ENCODE measurements around the gene ERICH6.

GRCh38 chr3:150710097-150710496, 6.4 kb upstream of the ERICH6 start:
- TF ChIP-seq CTCF (IDR thresholded peaks at IDR 0.05) (no peak), EP300 (IDR thresholded peaks at IDR 0.05) (no peak)
